GM12873 (cell line): ENCODE measurements around the gene PCDHGA7.

Source experiments
- CTCF ChIP-seq: IDR thresholded peaks from 2 replicates; pipeline ENCODE4 v1.5.1; 2012; ENCODE audit warnings: low read depth, mild to moderate bottlenecking, moderate library complexity, low read length, control low read depth; ENCODE audit not compliant: insufficient read depth; ENCODE audit errors: missing control alignments

Gene PCDHGA7

DNA sequence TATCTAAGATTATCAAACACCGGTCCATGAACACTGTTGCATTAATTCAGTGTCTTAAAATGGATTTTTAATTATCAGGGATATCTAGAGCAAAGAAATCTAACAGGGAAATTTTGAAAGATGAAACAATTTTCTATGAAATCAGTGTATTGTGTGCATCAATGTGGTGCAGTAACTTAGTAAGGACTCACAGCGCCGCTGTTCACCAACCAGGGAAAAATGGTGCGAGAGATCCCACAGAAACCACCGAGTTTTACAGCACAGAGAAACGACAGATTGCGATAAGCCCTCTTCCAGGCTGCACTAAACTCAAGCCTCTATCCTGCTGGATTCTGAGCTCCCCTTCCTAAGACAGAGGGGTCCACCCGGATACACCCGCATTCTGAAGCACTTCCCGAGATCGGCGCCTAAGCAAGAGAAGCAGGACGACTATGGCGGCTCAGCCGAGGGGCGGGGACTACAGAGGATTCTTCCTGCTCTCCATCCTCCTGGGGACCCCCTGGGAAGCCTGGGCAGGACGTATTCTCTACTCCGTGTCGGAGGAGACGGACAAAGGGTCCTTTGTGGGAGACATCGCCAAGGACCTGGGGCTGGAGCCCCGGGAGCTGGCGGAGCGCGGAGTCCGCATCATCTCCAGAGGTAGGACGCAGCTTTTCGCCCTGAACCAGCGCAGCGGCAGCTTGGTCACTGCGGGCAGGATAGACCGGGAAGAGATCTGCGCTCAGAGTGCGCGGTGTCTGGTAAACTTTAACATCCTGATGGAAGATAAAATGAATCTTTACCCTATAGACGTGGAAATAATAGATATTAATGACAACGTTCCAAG, at the start of gene PCDHGA7:
Gene PCDHGA7 (plus strand): TSS at position 274 of the 826 bp plus-strand sequence. CDS start 158 bp downstream, at position 432.
- no peak for TF ChIP-seq CTCF

DNA sequence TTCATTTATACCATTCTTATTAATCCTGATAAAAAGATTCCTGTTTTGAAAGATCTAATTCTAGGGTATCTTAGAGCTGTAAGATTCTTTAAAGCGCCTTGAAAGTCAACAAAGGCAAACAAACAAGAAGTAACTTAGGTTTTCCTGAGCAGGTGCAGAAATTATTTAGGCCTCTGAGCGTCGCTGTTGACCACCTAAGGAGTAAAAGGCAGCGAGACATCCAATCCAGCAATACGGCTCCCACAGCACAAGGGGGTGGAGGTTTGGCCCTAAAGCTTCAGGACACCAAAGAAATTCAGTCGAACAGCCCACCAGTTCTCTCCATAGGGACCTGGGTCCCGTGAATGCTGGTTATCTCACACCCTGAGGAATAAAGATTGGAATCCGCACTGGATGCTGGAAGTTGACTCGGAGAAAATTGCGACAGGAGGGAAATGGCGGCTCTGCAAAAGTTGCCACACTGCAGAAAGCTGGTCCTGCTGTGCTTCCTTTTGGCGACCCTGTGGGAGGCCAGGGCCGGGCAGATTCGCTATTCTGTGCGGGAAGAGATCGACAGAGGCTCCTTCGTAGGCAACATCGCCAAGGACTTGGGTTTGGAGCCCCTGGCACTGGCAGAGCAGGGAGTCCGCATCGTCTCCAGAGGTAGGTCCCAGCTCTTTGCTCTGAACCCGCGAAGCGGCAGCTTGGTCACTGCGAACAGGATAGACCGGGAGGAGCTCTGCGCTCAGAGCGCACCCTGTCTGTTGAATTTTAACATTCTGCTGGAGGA, 43.8 kb upstream of the PCDHGA7 start, which contains the start of gene PCDHGA2:
Gene PCDHGA2 (plus strand): TSS at position 223 of the 769 bp plus-strand sequence.
- peak; percentile 50 for TF ChIP-seq CTCF

GRCh38 chr5:141342773-141343172, 39.8 kb upstream of the PCDHGA7 start:
- no peak for TF ChIP-seq CTCF

- TF ChIP-seq CTCF = peak; percentile 57
Measured at GRCh38 chr5:141343242-141343952, 39.1 kb upstream of the PCDHGA7 start, which contains the start of gene PCDHGA3. PCDHGA3 (plus strand) TSS chr5:141343829; CDS start chr5:141344034, 205 bp downstream.

GRCh38 chr5:141343953-141344463, 38.5 kb upstream of the PCDHGA7 start:
- TF ChIP-seq CTCF = no peak

GRCh38 chr5:141345327-141345726, 37.2 kb upstream of the PCDHGA7 start:
- no peak for TF ChIP-seq CTCF
